Vein endothelial cell (primary cell): Measurements from ENCODE around the gene GFER. TPM values are rescaled to one million over a fixed set of nuclear protein-coding genes. Genes with fewer than 3 reads are reported as not detected.

ENCODE experiments used
- small RNA-seq: library from RNA; depleted of rRNA; stranded (forward); fragments of <200 nt; gene quantifications from one replicate; pipeline ENCODE3, GENCODE V24; 2012
- total RNA-seq: library from RNA; depleted of rRNA; stranded (reverse); fragments of >200 nt; gene quantifications from 2 replicates; pipeline ENCODE4 v1.2.3, GENCODE V29; 2012

The GFER gene
- total RNA-seq = 11.9 and 15.7 TPM in 2 replicates

GRCh38 chr16:1983544-1984346 is at the start of gene GFER:
Gene GFER (plus strand): TSS chr16:1984193. CDS start chr16:1984219, 26 bp downstream.

GRCh38 chr16:1942810-1943726 is 40.9 kb upstream of the GFER start, which contains the start of gene MSRB1:
Gene MSRB1 (minus strand): TSS chr16:1943199. CDS start chr16:1943156, 43 bp downstream.

GRCh38 chr16:1959269-1960039 is 24.5 kb upstream of the GFER start, which contains the start of gene NDUFB10:
Gene NDUFB10 (plus strand): TSS chr16:1959538. CDS start chr16:1959625, 87 bp downstream.

GRCh38 chr16:1964506-1965395 is 19.2 kb upstream of the GFER start, which contains the start of gene RPS2:
Gene RPS2 (minus strand): TSS chr16:1964826. CDS start chr16:1964625, 201 bp downstream.

GRCh38 chr16:1966460-1966859 is 17.5 kb upstream of the GFER start, which contains the start of gene RNF151:
Gene RNF151 (plus strand): TSS chr16:1966856. CDS start chr16:1966882, 26 bp downstream.

GRCh38 chr16:1971796-1972489 is 12.1 kb upstream of the GFER start, which contains the start of gene TBL3:
Gene TBL3 (plus strand): TSS chr16:1972053. CDS start chr16:1972165, 112 bp downstream.

GRCh38 chr16:1981398-1981836 is 2.6 kb upstream of the GFER start, which contains the start of gene NOXO1:
Gene NOXO1 (minus strand): TSS chr16:1981469. CDS start chr16:1981179, 290 bp downstream.

GRCh38 chr16:1989209-1990100 is 5.5 kb downstream of the GFER start, which contains the start of gene SYNGR3:
Gene SYNGR3 (plus strand): TSS chr16:1989970. CDS start chr16:1990103, 133 bp downstream.

GRCh38 chr16:2009791-2010510 is 26.0 kb downstream of the GFER start, which contains the start of gene ZNF598:
Gene ZNF598 (minus strand): TSS chr16:2009821.

GRCh38 chr16:2019518-2019920 is 35.5 kb downstream of the GFER start, which contains the start of gene NPW:
Gene NPW (plus strand): TSS chr16:2019785.

GRCh38 chr16:2026461-2027023 is 42.5 kb downstream of the GFER start, which contains the start of gene NHERF2:
Gene NHERF2 (plus strand): TSS chr16:2026902. CDS start chr16:2027006, 104 bp downstream.

Small RNAs within 50 kb of the gene (small RNA-seq; reads per million reads assigned to genes)
- gene AC005363.2 (not detected), gene RN7SL219P (not detected), gene SNORA10 (not detected), gene SNORA64 (not detected)

Other genes with a start within 250 kb of the GFER start
- 32.4 and 54.5 TPM in 2 replicates for gene NME3, start 212.7 kb upstream of the GFER start, total RNA-seq
- 10.6 and 14.0 TPM in 2 replicates for gene EME2, start 211.4 kb upstream of the GFER start, total RNA-seq
- gene MRPS34, start 211.1 kb upstream of the GFER start, total RNA-seq = 69.7 and 78.7 TPM in 2 replicates
- 38.2 and 48.7 TPM in 2 replicates for gene SPSB3, start 201.6 kb upstream of the GFER start, total RNA-seq
- 90.8 and 92.0 TPM in 2 replicates for gene NUBP2, start 201.2 kb upstream of the GFER start, total RNA-seq
- gene IGFALS, start 190.5 kb upstream of the GFER start, total RNA-seq = not detected in 2 replicates
- gene HAGH, start 157.4 kb upstream of the GFER start, total RNA-seq = 50.9 and 62.7 TPM in 2 replicates
- 76.4 and 86.2 TPM in 2 replicates for gene FAHD1, start 157.0 kb upstream of the GFER start, total RNA-seq
- not detected in 2 replicates for gene MEIOB, start 112.0 kb upstream of the GFER start, total RNA-seq
- gene HS3ST6, start 65.8 kb upstream of the GFER start, total RNA-seq = not detected in 2 replicates
- 20.5 and 21.6 TPM in 2 replicates for gene MSRB1, start 41.0 kb upstream of the GFER start, total RNA-seq
- not detected in 2 replicates for gene RPL3L, start 29.5 kb upstream of the GFER start, total RNA-seq
- 118 and 137 TPM in 2 replicates for gene NDUFB10, start 24.7 kb upstream of the GFER start, total RNA-seq
- gene RPS2, start 19.4 kb upstream of the GFER start, total RNA-seq = 2,303 and 3,069 TPM in 2 replicates
- gene RNF151, start 17.3 kb upstream of the GFER start, total RNA-seq = not detected in 2 replicates
- gene TBL3, start 12.1 kb upstream of the GFER start, total RNA-seq = 45.9 and 54.2 TPM in 2 replicates
- 0.33 TPM in 1 of 2 replicates, not detected in the other for gene NOXO1, start 2.7 kb upstream of the GFER start, total RNA-seq
- 1.9 and 6.9 TPM in 2 replicates for gene SYNGR3, start 5.8 kb downstream of the GFER start, total RNA-seq
- gene ZNF598, start 25.6 kb downstream of the GFER start, total RNA-seq = 29.7 and 33.1 TPM in 2 replicates
- 0.98 and 1.1 TPM in 2 replicates for gene NPW, start 35.6 kb downstream of the GFER start, total RNA-seq
- gene NHERF2, start 42.7 kb downstream of the GFER start, total RNA-seq = 40.5 and 82.0 TPM in 2 replicates
- 17.9 and 28.1 TPM in 2 replicates for gene NTHL1, start 63.6 kb downstream of the GFER start, total RNA-seq
- gene TSC2, start 63.8 kb downstream of the GFER start, total RNA-seq = 67.1 and 86.9 TPM in 2 replicates
- 64.7 and 80.0 TPM in 2 replicates for gene PKD1, start 151.7 kb downstream of the GFER start, total RNA-seq
- gene RAB26, start 164.4 kb downstream of the GFER start, total RNA-seq = 0.65 and 0.86 TPM in 2 replicates
- 117 and 169 TPM in 2 replicates for gene TRAF7, start 171.6 kb downstream of the GFER start, total RNA-seq
- gene CASKIN1, start 212.4 kb downstream of the GFER start, total RNA-seq = under 0.01 TPM in 2 replicates
- 36.4 and 40.5 TPM in 2 replicates for gene MLST8, start 221.3 kb downstream of the GFER start, total RNA-seq
- 0.98 and 2.1 TPM in 2 replicates for gene BRICD5, start 226.7 kb downstream of the GFER start, total RNA-seq
- 20.3 and 21.9 TPM in 2 replicates for gene PGP, start 230.6 kb downstream of the GFER start, total RNA-seq
- gene E4F1, start 239.4 kb downstream of the GFER start, total RNA-seq = 31.4 and 35.3 TPM in 2 replicates